GM18499 (cell line): ENCODE data around the gene BCAR3.
"Not testable (repeated sequence)": the region's sequence is repeated elsewhere in the genome, so short reads cannot be mapped to it uniquely, and the experiment has no call there.

Experiments used
- ATAC-seq: cut with Tn5 transposase; IDR thresholded peaks from one replicate; pipeline ENCODE4 v1.9.1; 2021; ENCODE audit warnings: moderate number of reproducible peaks; ENCODE audit not compliant: insufficient read depth, unreplicated experiment

Gene BCAR3

DNA sequence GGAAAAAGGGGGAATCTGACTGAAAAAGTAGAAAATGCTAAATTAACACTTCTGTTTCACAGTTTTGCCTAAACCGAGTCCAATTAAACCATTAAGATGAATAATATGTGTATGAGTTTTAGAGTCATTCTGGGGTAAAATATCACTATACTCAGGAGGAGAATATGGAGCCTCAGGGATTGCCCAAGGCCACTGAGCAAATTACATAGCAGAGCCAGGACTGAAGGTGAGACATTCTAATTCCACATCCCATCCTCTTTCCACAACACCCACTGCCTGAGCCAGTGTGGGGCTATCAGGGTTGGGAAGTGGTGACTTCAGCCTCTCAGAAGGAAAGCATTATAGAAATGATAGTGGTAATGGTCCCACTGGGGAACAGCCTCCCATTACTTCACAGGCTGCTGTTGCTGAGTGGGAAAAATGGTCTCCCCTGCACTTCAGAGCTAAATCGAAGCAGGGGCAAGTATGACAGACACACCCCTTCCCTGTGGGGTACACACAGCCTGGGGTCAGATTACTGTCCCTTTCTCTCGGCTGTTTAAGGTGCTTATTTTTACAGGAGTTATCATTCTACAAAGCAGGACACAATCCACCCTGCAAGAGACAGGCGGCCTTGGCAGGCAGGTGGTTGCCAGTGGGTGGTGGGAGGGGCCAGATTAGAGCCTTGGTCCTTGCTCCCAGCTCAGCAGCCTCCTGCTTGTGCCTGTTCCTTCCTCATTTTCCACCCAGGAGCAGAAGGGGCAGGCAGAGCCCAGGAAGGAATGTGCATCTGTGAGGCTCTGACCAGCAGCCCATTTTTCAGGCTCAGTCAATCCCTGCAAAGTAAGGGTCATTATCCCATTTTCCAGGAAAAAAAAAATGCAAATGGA is 9.5 kb upstream of the BCAR3 start:
- ATAC-seq = no peak

- no peak for ATAC-seq
Measured at GRCh38 chr1:93690341-93690740, 8.7 kb upstream of the BCAR3 start.

- ATAC-seq = no peak
Measured at GRCh38 chr1:93689521-93690223, 8.0 kb upstream of the BCAR3 start.

DNA sequence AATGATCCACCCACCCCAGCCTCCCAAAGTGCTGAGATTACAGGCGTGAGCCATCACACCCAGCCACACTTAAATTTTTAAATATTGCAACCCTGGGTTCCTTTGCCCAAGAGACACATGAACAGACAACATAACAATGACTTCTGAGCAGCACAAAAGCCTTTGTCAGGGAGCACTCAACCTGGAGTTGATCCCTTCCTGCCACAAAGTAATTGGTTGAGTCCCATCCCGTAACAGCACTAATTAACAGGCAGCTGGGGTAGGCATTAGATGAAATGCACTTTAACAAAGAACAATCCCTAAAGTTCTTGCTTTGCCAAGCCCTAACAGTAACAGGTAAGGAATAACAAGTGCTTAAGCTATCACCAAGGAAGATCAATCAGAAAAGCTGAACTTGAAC is 5.9 kb upstream of the BCAR3 start:
- ATAC-seq = no peak

GRCh38 chr1:93686504-93687250 is 5.0 kb upstream of the BCAR3 start:
- no peak for ATAC-seq

DNA sequence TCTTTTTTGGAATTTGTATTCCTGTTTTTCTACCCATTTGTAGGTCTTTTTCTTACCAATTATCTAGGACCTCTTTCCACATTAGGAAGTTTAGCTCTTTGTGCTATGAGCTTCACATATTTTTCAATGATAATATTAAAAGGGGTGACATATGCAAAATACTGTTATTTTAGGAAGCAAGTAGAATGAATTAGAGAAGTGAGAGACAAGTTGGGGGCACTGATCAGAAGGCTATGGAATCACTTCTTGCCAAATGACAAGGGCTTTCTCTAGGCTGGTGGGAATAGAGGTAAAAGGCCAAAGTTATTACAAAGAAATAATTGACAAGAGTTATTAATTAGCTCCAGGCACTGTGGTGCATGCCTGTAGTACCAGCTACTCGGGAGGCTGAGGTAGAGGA is 4.3 kb upstream of the BCAR3 start:
- ATAC-seq = no peak

- no peak for ATAC-seq
Measured at GRCh38 chr1:93683234-93683633, 1.6 kb upstream of the BCAR3 start.

DNA sequence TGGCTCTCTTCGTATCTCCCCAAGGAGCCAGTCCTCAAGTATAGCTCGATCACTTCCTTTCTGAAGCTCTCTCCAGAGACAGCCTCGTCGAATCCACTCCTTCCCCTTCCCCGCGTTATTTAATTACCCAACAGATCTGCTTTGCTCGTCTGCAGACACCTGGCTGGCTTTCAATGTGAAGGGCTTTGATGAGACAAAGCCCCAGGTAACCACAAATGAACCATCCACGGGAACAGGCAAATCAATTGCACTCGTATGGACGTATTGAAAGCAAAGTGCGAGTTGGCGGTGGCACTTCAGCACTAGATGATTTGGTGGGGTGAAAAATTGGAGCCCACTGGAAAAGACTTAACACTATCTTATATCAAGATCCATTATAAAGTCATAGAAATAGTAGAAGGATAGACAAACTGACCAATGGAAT is 364 bp upstream of the BCAR3 start:
- no peak for ATAC-seq

DNA sequence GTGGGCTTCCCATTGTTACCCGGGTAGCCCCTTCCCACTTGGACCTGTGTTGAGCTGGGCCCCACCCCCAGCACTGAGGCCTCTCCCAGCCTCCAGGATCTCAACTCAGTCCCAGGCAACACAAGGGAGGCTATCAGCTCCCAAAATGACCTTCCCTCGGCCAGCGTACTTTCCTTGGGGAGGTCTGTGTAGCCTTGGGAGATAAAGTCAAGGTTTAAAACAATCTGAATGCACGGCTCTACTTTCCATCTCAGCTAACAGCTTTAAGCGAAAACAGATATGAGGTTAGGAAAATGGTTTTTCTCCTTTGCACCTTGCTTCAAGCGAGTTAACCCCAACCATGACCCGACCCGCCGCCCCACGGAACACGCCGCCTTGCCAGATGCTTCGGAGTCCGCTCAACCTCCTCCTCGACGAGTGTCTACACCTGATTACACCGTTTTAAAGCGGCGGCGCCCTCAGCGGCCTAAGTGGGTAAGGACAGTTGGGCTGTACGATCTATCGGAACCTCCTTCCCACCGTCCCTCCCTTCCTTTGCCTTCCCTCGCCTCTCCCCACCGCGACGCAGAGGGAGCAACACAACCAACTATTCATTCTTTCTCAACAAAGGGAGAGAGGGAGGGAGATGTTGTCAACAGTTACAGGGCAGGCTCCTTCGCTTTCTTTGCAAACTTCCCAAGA is 1.1 kb downstream of the BCAR3 start:
- peak; percentile 48 for ATAC-seq

DNA sequence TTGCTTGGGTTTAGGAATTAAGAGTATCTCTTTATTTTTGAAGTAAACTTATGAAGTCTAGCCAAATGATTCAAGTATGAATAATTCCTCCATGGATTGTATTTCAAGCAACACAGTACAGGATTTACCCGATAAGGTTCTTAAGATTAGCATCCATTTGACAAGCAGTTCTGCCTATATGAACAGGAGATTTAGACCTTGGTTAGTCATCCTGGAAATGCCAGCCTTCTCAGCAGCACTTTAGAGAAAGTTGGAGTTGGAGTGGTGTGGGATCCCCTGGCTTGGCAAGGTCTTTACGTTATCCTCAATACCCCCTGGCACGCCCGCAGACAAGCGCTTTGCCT is 1.6 kb downstream of the BCAR3 start:
- no peak for ATAC-seq

DNA sequence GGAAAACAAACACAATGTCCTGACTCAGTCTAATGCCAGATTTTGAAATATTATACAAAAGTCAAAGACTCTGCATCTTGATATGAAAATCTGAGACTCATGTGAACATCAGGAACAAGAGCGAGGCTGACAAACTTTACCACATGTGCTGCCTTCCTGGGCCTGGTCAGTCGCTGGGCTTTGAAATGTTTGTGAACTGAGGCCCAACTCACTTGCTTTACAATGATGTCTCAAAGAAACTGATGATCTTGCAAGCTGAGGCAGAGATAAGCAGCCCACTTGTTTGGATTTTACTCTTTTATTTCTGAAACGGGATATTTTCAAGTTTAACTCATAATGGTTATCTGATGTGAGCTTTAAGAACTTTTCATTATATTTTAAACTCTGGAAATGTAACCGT is 2.1 kb downstream of the BCAR3 start:
- no peak for ATAC-seq

DNA sequence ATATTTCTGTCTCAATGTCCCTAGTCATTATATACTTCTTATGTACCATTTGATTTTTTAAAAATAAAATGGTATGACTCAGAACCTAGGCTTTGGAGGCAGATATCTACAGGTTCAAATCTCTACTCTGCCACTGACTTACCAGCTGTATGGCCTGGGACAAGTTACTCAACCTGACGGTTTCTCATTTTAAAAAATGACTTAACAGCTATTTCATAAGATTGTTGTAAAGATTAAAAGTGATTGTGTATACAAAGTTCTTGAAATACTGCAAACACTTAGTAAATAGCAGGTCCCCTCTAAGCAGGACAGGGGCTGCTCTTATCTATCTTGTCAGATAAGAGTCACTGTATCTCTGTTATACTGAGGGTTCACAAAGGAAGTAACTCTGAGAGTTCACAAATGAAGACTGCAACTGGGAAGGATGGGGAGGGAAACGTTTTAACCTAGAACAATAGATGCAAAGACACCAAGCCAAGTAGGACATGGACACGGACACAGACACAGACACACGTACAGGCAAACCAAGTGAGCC is 2.6 kb downstream of the BCAR3 start:
- ATAC-seq = no peak

DNA sequence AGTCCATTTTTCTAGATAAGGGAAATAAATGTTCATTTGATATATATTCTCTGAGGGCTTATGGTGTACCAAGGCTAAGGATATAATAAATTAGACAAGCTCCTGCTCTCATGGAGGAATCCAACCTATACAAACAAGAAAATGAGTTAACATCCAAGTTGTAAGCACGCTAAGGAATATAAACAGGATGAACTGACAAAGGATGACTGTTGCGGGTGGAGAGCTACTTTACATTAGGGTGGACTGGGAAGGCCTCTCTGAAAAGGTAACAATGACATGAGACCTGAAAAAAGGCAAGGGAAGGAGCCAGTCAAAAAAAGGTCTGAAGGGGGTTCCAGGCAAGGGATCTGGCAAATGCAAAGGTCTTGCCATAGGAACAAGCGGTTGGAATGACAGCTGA is 3.1 kb downstream of the BCAR3 start:
- no peak for ATAC-seq

DNA sequence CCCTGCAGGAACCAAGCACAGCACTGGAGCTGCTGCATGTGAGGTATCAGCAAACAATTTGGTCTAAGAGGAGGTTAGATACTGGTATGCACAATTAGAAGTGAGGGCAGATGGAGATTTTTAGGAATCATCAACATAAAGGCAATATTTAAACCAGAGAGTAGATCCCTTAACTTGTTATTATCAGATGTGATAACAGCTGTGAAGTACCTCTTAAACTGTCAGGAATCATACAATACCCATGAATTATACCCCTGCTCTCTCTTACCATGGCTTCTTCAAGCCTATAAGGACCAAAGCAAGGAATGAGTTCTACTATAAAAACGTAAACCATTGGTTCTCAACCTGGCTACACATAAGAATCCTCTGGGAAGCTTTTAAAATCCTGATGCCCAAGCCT is 3.9 kb downstream of the BCAR3 start:
- ATAC-seq = no peak

DNA sequence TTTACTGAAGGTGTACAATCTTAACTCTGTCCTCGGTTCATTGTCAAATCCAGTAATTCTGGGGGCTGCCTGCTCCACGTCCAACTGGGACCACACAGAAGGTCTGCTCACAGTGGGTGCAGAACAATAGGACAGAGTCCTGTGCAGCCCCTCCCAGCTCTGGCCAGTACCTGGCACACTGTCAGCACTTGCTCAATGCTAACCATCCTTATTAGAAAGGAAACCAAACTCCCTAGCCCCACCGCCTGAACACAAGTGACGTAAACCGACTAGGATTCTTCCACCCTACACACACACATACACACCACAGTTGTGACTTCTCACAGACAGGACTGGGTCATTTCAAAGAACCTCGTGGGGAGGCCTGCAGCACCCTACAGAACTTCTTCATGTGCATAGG is 5.2 kb downstream of the BCAR3 start:
- no peak for ATAC-seq

GRCh38 chr1:93675931-93676330 is 5.7 kb downstream of the BCAR3 start:
- no peak for ATAC-seq

- no peak for ATAC-seq
Measured at GRCh38 chr1:93675271-93675670, 6.4 kb downstream of the BCAR3 start.

DNA sequence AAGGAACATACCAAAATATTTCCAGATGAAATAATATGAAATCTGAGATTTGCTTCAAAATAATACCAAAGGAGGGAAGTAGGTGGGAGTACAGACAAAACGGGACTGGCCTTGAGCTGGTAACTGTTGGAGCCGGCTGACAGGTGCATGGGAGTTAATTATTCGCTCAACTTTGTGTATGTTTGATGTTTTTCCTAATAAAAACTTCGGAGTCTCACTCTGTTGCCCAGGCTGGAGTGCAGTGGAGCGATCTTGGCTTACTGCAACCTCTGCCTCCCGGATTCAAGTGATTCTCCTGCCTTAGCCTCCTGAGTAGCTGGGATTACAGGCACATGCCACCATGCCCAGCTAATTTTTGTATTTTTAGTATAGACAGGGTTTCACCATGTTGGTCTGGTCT is 7.6 kb downstream of the BCAR3 start:
- ATAC-seq = not testable (repeated sequence)

DNA sequence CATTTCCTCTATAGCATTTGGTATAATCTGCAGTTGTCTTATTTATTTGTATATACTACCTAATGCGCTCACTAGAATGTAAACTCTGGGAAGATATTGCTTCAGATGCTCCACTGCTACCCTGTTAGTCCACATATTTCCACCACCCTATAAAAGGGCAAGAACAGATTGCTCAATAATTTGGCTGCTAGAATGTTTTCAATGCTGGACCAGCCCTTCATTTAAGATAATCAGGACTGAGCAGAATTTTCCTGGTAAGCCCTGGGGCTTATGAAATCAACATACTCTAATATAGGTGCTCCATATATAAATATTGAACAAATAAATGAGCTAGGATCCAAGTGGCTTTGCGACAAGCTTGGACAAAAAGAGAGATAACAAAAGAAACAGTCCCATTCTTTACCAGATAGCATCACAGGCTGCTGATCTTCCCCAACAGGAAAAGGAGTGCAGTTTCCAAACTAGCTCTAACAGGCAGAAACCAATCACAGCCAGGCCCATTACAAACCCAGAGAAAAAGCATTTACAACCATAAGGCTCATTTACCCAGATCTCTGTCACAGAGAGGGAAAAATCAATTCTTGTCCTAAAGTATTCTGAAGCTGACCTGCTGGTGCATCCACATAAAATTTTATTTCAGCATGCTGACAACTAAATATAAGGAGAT is 8.3 kb downstream of the BCAR3 start:
- no peak for ATAC-seq
